ENCODE measurements around the gene HOOK1.
A peak's percentile ranks its signal among the peaks of the same experiment; 100 is the strongest.

Gene HOOK1

DNA sequence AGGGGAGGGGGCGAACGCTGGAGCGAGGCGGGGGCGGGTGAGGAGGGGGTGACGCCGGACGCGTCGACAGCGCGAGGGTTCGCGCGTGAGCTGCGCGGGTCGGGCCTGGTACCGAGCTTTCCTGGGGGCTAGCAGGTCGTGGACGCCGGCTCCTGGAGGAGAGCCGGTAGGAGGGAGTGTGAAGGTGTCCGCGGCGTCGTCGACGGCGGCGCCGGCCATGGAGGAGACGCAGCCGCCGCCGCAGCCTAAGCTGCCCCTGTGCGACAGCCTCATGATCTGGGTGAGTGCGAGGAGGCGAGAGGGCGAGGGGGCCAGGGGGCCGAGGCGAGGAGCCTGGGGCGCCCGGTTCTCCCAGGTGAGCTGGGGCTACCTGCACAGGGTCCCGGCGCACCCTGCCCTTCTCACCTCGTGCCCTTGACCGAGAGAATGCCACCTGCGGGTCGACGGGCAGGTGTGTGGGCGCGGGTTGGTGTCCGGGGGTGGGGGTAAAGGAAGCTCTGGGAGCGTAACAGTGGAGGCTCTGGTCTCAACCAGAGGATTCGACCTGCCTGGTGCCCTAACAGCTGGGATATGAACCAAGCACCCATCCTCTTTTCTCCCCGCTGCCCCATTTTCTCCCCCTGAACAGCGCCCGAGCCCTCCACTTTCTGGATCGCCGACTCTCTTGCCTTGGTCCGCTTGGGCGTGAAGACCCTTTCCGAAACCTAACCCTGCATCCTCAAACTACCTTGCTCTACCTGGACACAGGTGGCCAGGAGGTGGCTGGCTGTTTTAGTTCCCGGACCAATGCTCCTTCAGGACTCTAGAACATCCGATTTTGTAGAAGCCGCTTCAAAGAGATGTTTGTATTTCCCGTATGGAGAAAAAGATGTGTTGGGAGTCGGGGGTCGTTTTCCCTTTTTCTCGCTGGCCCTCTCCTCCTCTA lies at the start of gene HOOK1:
HOOK1 (plus strand) TSS at position 49 of the 925 bp plus-strand sequence; CDS start at position 218, 169 bp downstream.
- no peak for DNase-seq

GRCh38 chr1:59765011-59765730 lies 49.6 kb upstream of the HOOK1 start:
- no peak for DNase-seq

DNA sequence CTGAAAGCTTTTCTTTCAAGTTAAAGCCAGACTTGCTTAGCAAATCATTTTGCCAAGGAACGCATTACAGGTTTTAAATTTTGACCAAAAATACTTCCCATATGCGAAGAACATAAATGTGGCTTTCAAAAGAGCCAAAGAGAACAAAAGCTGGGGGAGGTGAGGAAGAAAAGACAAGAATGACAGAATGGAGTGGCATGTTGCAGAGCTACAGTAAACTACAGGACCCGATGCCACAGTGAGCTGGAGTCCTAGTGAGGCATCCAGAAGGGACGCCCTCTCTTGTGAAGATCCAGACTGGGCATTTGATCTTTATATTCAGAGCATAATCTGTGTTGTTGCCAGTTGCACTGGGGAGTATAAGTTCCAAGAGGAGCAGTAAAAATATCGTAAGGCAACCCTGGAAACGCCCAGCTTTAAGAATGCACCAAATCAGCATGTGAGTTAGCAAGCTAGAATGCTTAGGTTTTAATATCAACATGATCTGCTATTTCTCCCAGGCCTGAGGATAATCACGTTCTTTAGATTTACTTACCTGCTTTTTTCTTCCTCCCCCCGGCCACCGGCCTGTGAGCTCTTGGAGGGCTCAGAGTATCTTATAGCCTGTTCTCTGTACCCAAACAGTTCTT lies 48.4 kb upstream of the HOOK1 start:
- no peak for DNase-seq

DNA sequence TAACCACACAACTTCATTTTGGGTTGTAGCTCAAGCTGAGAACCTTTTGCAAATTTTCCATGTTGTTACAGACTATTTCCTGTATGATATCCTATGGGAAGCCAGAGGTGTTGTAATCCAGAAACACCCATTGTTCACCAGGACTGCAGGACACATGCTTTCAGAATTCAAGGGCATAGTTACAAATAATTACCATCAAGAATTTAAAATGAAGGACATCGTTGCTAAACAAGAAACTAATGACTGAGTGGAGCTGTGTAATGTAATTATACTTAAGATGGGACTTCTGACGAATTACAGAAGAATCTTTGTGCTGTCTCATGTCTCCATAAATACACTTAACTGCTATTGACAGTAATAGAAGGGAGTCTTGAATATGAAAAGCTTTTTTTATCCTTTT lies 47.6 kb upstream of the HOOK1 start:
- DNase-seq = no peak

GRCh38 chr1:59768792-59769735 lies 45.7 kb upstream of the HOOK1 start:
- DNase-seq = no peak

DNA sequence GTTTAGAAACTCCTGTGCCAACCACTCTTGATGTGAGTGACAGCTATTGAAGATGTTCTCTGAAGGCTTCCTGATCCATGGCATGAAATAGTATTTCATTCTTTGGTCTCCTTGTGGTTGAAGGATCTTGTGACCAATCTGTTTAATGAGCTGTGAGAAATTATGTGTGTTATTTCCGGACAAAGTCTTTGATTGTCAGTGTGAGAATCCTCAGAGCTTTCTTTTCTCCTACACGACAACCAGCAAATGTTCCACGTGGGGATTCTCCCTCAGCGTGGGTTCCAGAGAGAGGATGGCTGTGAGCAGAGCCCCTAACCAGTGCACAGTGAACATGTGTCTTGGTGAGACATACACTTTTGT lies 45.0 kb upstream of the HOOK1 start:
- DNase-seq = no peak

GRCh38 chr1:59771361-59771760 lies 43.4 kb upstream of the HOOK1 start:
- DNase-seq = no peak

- DNase-seq = no peak
These were observed 39.3 kb upstream of the HOOK1 start for GRCh38 chr1:59775480-59775879.

DNA sequence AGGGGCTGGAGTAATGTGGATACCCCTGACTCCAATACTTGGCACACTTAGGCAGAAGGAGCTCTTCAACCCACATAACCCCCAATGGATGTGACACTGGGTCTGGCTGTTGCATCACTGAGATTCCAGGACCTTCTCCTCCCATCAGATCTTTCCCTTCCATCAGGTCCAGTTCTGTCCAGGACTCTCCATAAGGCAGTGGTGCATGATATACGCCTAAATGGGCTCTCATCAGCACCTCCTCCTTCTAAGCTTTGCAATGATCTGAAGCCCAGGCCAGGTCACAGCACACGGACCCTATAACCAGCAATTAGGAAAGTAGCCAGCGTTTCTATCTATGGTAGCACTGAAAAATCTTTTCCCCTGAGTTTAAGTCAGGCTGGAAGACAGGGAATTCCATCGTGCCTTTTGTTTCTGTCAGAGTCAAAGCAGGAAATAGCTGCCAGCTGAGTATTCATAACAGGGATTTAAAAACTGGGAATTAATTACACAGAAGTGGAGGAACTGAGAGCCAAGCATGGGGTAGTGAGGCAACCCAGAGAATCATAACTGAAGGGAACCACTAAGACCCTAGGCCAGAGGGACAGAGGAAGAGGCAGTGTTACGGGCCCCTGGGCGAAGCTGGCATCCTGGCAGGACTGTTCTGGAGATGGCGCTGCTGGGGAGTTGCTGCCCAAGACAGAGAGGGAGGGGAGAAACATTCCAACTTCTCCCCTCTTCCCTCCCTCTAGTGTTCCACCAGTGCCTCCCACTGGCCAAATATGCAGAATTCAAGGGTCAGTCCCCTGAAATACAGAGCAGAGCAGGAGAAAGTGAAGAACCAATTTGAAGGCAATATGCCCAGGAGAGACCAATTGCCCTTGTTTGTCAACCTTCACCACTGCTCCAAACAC lies 37.5 kb upstream of the HOOK1 start:
- no peak for DNase-seq

GRCh38 chr1:59779949-59780348 lies 34.8 kb upstream of the HOOK1 start:
- peak; percentile 5 for DNase-seq

- DNase-seq = no peak
These were observed 25.9 kb upstream of the HOOK1 start for GRCh38 chr1:59788825-59789224.

- DNase-seq = no peak
These were observed 16.1 kb upstream of the HOOK1 start for GRCh38 chr1:59798600-59798999.

DNA sequence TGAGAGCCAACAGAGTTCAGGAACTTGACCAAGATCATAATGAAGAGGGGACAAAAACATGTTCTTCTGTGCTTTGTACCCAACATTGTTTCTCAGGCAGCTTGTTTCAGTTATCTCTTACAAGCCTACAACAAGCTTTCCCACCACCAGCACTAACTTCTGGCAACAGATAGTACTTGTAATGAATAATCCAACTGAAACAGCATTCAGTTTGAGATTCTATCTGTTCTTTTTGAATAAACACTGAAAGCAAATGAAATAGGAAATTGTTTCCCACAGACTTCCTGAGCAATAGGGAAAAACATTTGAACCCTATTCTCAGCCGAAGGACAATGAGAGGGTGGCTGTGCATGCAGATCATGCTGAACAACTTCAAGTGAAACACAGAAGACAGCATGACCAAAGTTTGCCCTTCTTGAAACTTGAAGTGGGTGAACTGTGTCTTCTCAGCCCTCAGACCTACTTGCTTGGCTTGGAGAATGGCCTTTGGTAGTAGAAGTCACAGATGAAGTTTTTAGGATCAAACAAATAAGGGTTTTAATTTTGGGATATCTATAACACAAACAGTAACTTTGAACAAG lies 11.2 kb upstream of the HOOK1 start:
- no peak for DNase-seq

DNA sequence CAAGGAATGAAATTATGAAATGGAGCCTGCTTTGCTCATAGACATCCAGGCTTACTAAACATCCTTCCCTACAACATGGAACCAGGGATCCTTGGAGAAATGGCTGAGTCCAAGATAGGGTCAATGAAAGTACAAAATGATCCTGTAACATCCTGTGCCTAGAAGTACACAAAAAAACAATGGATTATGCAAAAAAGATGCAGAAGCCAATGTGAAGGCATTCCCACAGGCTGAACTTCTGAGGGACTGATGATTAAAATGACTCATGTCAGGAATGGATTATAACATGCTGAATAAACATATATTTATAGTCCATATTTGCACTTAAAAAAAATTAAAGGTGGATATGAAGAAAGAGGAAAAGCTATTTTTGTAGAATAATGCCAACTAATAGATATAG lies 10.4 kb upstream of the HOOK1 start:
- DNase-seq = no peak

- DNase-seq = no peak
These were observed 9.2 kb upstream of the HOOK1 start for GRCh38 chr1:59805554-59805953.

DNA sequence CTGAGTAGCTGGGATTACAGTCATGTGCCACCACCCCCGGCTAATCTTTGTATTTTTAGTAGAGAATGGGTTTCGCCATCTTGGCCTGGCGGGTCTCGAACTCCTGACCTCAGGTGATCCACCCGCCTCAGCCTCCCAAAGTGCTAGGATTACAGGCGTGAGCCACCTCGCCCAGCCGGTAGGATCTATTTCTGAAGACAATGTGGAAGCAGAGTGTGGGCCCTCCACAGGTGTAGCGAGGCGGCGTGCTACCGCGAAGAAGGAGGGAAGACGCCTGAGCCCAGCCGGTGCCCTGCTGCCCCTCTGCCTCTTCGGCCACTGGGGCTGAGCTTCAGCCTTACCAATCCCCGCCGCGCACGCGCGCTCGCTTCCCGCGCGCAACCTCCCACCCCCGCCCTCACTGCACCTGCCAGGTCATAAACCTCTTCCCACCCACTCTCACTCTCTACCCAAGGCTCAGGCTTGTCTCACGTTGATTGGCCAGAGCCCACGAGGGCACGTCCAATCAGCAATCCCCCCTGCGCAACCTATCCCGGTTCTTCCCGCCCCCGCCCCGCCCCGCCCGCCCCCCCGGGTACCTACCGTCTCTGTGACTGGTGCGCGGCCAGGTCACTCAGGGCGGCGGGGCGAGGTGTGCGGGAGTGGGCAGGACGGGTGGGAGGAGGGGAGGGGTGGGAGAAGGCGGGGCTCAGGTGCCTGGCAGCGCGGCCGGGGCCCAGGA lies 409 bp upstream of the HOOK1 start:
- peak; percentile 86 for DNase-seq

DNA sequence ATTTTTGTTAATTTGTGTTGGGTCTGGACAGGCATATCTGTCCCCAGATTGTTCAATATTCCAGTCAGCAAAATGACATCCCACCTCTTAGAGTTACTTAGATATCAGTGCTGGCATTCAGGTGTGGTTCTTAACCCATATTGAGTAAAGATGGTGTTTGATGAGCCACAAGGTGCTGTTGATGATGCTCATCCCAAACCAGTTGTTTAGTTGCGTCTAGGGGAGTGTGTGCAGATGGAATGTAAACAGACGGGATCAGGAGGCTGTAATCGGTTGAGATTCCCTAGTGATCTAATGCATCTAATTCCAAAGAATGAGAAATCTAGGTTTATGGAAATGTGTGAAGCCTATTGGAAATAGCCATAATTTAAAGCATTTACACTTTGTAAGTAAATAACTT lies 1.1 kb downstream of the HOOK1 start:
- no peak for DNase-seq

GRCh38 chr1:59816318-59816878 lies 1.6 kb downstream of the HOOK1 start:
- DNase-seq = no peak

DNA sequence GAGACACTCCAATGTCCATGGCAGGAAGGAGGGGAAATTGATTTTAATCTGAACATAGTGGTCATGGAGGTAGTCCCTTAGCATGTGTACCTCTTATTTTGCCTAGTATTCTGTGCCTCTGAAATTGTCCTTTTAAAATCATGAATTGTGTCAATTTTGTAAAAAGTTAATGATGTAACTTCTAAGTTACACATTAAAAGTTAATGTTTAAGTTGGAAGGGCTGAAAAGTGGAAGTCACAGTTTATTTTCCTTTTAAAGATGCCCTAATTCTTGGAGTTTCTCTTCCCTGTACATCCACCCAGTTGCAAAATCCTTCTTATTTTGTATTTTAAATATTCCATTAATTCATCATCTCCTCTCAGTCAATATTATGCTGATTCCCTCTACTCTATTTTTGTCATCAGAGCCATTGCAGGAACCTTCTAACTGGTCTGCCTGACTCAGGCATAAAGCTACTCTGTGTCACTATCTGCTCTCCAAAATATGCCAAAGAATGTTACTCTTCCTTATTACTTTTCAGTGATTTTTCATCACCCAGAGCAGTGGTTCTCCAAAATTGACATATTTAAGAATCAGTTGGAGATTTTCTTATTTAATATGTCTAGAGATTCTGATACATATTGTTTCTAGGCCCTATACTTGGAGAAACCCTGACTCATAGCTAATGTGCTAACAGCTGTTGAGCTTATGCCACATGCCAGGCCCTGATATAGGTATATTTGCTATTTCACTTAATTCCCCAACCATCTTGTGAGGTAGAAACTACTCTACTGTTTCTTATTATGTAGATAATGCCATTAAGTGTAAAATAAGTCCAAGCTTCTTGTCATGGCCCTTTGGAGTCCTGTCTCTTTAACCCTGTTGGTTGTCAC lies 5.1 kb downstream of the HOOK1 start:
- no peak for DNase-seq
